Measurements from ENCODE around the gene MMP12.
"Not testable (repeated sequence)": the region's sequence is repeated elsewhere in the genome, so short reads cannot be mapped to it uniquely, and the experiment has no call there.

The MMP12 gene

GRCh38 chr11:102874852-102875251, at the start of gene MMP12:
Gene MMP12 (minus strand): TSS chr11:102874982. CDS start chr11:102874937, 45 bp downstream.
- DNase-seq (ENCODE audit: low read depth): no peak

- DNase-seq (ENCODE audit: low read depth): no peak
Measured at GRCh38 chr11:102921587-102922220, 46.9 kb upstream of the MMP12 start.

GRCh38 chr11:102920118-102920684, 45.4 kb upstream of the MMP12 start:
- DNase-seq (ENCODE audit: low read depth): no peak

GRCh38 chr11:102915044-102915375, 40.2 kb upstream of the MMP12 start:
- no peak for DNase-seq (ENCODE audit: low read depth)

GRCh38 chr11:102914238-102915043, 39.7 kb upstream of the MMP12 start:
- DNase-seq (ENCODE audit: low read depth): peak; percentile 50

GRCh38 chr11:102912482-102912830, 37.7 kb upstream of the MMP12 start:
- DNase-seq (ENCODE audit: low read depth): no peak

- DNase-seq (ENCODE audit: low read depth): no peak
Measured at GRCh38 chr11:102911758-102912481, 37.1 kb upstream of the MMP12 start.

GRCh38 chr11:102905848-102906247, 31.1 kb upstream of the MMP12 start:
- DNase-seq (ENCODE audit: low read depth): not testable (repeated sequence)

GRCh38 chr11:102903895-102904294, 29.1 kb upstream of the MMP12 start:
- not testable (repeated sequence) for DNase-seq (ENCODE audit: low read depth)

GRCh38 chr11:102900346-102900745, 25.6 kb upstream of the MMP12 start:
- no peak for DNase-seq (ENCODE audit: low read depth)

- no peak for DNase-seq (ENCODE audit: low read depth)
Measured at GRCh38 chr11:102891736-102892135, 17.0 kb upstream of the MMP12 start.

GRCh38 chr11:102886999-102887398, 12.2 kb upstream of the MMP12 start:
- DNase-seq (ENCODE audit: low read depth): peak; percentile 83

- DNase-seq (ENCODE audit: low read depth): no peak
Measured at GRCh38 chr11:102883141-102883540, 8.4 kb upstream of the MMP12 start.

GRCh38 chr11:102882389-102883024, 7.7 kb upstream of the MMP12 start:
- DNase-seq (ENCODE audit: low read depth): peak; percentile 83

- no peak for DNase-seq (ENCODE audit: low read depth)
Measured at GRCh38 chr11:102879801-102880200, 5.0 kb upstream of the MMP12 start.

- DNase-seq (ENCODE audit: low read depth): no peak
Measured at GRCh38 chr11:102878595-102878994, 3.8 kb upstream of the MMP12 start.

- not testable (repeated sequence) for DNase-seq (ENCODE audit: low read depth)
Measured at GRCh38 chr11:102869354-102869964, 5.3 kb downstream of the MMP12 start.

- DNase-seq (ENCODE audit: low read depth): no peak
Measured at GRCh38 chr11:102868339-102868738, 6.4 kb downstream of the MMP12 start.

GRCh38 chr11:102864724-102865123, 10.1 kb downstream of the MMP12 start:
- no peak for DNase-seq (ENCODE audit: low read depth)

GRCh38 chr11:102853956-102854355, 20.8 kb downstream of the MMP12 start:
- no peak for DNase-seq (ENCODE audit: low read depth)

- no peak for DNase-seq (ENCODE audit: low read depth)
Measured at GRCh38 chr11:102853055-102853454, 21.7 kb downstream of the MMP12 start.

Data from fibroblast of gingiva (primary cell).